Activated naive CD8-positive, alpha-beta T cell (primary cell): ENCODE results near the gene CD9.

Experiments used
- H3K27ac Mint-ChIP-seq: one replicate; pipeline ENCODE4 v1.8.0; 2021; ENCODE audit warnings: mixed read lengths
- H3K27me3 Mint-ChIP-seq: one replicate; pipeline ENCODE4 v1.8.0; 2021; ENCODE audit warnings: mixed read lengths
- H3K36me3 Mint-ChIP-seq: one replicate; pipeline ENCODE4 v1.8.0; 2021; ENCODE audit warnings: mixed read lengths
- H3K4me1 Mint-ChIP-seq: one replicate; pipeline ENCODE4 v1.8.0; 2021; ENCODE audit warnings: low read depth, mixed read lengths
- H3K4me3 Mint-ChIP-seq: one replicate; pipeline ENCODE4 v1.8.0; 2021; ENCODE audit warnings: mild to moderate bottlenecking, mixed read lengths
- H3K9me3 Mint-ChIP-seq: one replicate; pipeline ENCODE4 v1.8.0; 2021; ENCODE audit warnings: low read depth, mixed read lengths

Gene CD9

GRCh38 chr12:6216581-6216980 lies 16.4 kb downstream of the CD9 start:
- Mint-ChIP-seq H3K27ac (peak overlapping the region; percentile 41), H3K27me3 (no peaks in the 10 kb centered on the region), H3K36me3 (no peaks in the 10 kb centered on the region), H3K4me1 (peaks cover 29% of the 10 kb centered on the region), H3K9me3 (no peaks in the 10 kb centered on the region), H3K4me3 (no peak overlapping the region)

GRCh38 chr12:6218347-6218925 lies 18.2 kb downstream of the CD9 start:
- peaks cover 26% of the 10 kb centered on the region for H3K4me1 Mint-ChIP-seq

GRCh38 chr12:6219980-6220379 lies 19.8 kb downstream of the CD9 start:
- Mint-ChIP-seq H3K36me3 (no peaks in the 10 kb centered on the region), H3K27ac (no peak overlapping the region), H3K4me3 (no peak overlapping the region), H3K4me1 (peaks cover 26% of the 10 kb centered on the region), H3K27me3 (no peaks in the 10 kb centered on the region), H3K9me3 (no peaks in the 10 kb centered on the region)

More at GRCh38 chr12:6218347-6218925, 18.2 kb downstream of the CD9 start:
- no peaks in the 10 kb centered on the region for H3K27me3 Mint-ChIP-seq
- no peaks in the 10 kb centered on the region for H3K36me3 Mint-ChIP-seq
- no peak overlapping the region for H3K4me3 Mint-ChIP-seq
- H3K27ac Mint-ChIP-seq: peak overlapping the region; percentile 28
- no peaks in the 10 kb centered on the region for H3K9me3 Mint-ChIP-seq

- Mint-ChIP-seq H3K9me3 (no peaks in the 10 kb centered on the region), H3K4me3 (no peak overlapping the region), H3K27ac (no peak overlapping the region), H3K4me1 (peaks cover 21% of the 10 kb centered on the region), H3K27me3 (no peaks in the 10 kb centered on the region), H3K36me3 (no peaks in the 10 kb centered on the region)
Measured at GRCh38 chr12:6221146-6221545, 20.9 kb downstream of the CD9 start.

- H3K9me3 Mint-ChIP-seq: no peaks in the 10 kb centered on the region
- no peaks in the 10 kb centered on the region for H3K36me3 Mint-ChIP-seq
- H3K27ac Mint-ChIP-seq: no peak overlapping the region
- peaks cover 13% of the 10 kb centered on the region for H3K4me1 Mint-ChIP-seq
- no peak overlapping the region for H3K4me3 Mint-ChIP-seq
- H3K27me3 Mint-ChIP-seq: no peaks in the 10 kb centered on the region
Measured at GRCh38 chr12:6222078-6222654, 22.0 kb downstream of the CD9 start.

GRCh38 chr12:6223545-6223944 lies 23.3 kb downstream of the CD9 start:
- peaks cover 2% of the 10 kb centered on the region for H3K4me1 Mint-ChIP-seq
- no peaks in the 10 kb centered on the region for H3K27me3 Mint-ChIP-seq
- no peak overlapping the region for H3K27ac Mint-ChIP-seq
- no peaks in the 10 kb centered on the region for H3K9me3 Mint-ChIP-seq
- no peak overlapping the region for H3K4me3 Mint-ChIP-seq
- H3K36me3 Mint-ChIP-seq: no peaks in the 10 kb centered on the region

- H3K27me3 Mint-ChIP-seq: no peaks in the 10 kb centered on the region
- H3K27ac Mint-ChIP-seq: no peak overlapping the region
- H3K4me1 Mint-ChIP-seq: peaks cover 4% of the 10 kb centered on the region
- no peaks in the 10 kb centered on the region for H3K9me3 Mint-ChIP-seq
- H3K4me3 Mint-ChIP-seq: no peak overlapping the region
- no peaks in the 10 kb centered on the region for H3K36me3 Mint-ChIP-seq
Measured at GRCh38 chr12:6224550-6224949, 24.4 kb downstream of the CD9 start.

- Mint-ChIP-seq H3K9me3 (no peaks in the 10 kb centered on the region), H3K27ac (no peak overlapping the region), H3K4me1 (peaks cover 14% of the 10 kb centered on the region), H3K36me3 (no peaks in the 10 kb centered on the region), H3K4me3 (no peak overlapping the region), H3K27me3 (no peaks in the 10 kb centered on the region)
Measured at GRCh38 chr12:6225630-6226001, 25.4 kb downstream of the CD9 start.

GRCh38 chr12:6226002-6226678 lies 25.9 kb downstream of the CD9 start:
- Mint-ChIP-seq H3K4me1 (peaks cover 19% of the 10 kb centered on the region), H3K27me3 (no peaks in the 10 kb centered on the region), H3K4me3 (no peak overlapping the region), H3K36me3 (no peaks in the 10 kb centered on the region), H3K27ac (no peak overlapping the region), H3K9me3 (no peaks in the 10 kb centered on the region)

- no peaks in the 10 kb centered on the region for H3K9me3 Mint-ChIP-seq
- no peak overlapping the region for H3K27ac Mint-ChIP-seq
- no peaks in the 10 kb centered on the region for H3K36me3 Mint-ChIP-seq
- H3K27me3 Mint-ChIP-seq: no peaks in the 10 kb centered on the region
- peaks cover 24% of the 10 kb centered on the region for H3K4me1 Mint-ChIP-seq
- H3K4me3 Mint-ChIP-seq: no peak overlapping the region
Measured at GRCh38 chr12:6226679-6227051, 26.5 kb downstream of the CD9 start.

GRCh38 chr12:6228535-6229223 lies 28.5 kb downstream of the CD9 start:
- H3K9me3 Mint-ChIP-seq: no peaks in the 10 kb centered on the region
- no peak overlapping the region for H3K27ac Mint-ChIP-seq
- H3K27me3 Mint-ChIP-seq: no peaks in the 10 kb centered on the region
- no peaks in the 10 kb centered on the region for H3K36me3 Mint-ChIP-seq
- peaks cover 43% of the 10 kb centered on the region for H3K4me1 Mint-ChIP-seq
- no peak overlapping the region for H3K4me3 Mint-ChIP-seq

- H3K9me3 Mint-ChIP-seq: no peaks in the 10 kb centered on the region
- H3K27ac Mint-ChIP-seq: peak overlapping the region; percentile 96
- no peaks in the 10 kb centered on the region for H3K36me3 Mint-ChIP-seq
- peaks cover 47% of the 10 kb centered on the region for H3K4me1 Mint-ChIP-seq
- no peak overlapping the region for H3K4me3 Mint-ChIP-seq
- H3K27me3 Mint-ChIP-seq: no peaks in the 10 kb centered on the region
Measured at GRCh38 chr12:6229224-6230218, 29.3 kb downstream of the CD9 start.

- Mint-ChIP-seq H3K4me1 (peaks cover 47% of the 10 kb centered on the region), H3K4me3 (peak overlapping the region; percentile 75), H3K36me3 (no peaks in the 10 kb centered on the region), H3K27ac (peak overlapping the region; percentile 96), H3K9me3 (no peaks in the 10 kb centered on the region), H3K27me3 (no peaks in the 10 kb centered on the region)
Measured at GRCh38 chr12:6230321-6231110, 30.3 kb downstream of the CD9 start.
